NCI-H1105 treated with DMSO at 0.1 percent for 48 hours (cell line): ENCODE measurements around the gene ZNF536.

Source experiments
- DNase-seq: peaks from one replicate; lab custom pipeline; 2025; lab: John Stamatoyannopoulos, UW

Gene ZNF536

GRCh38 chr19:30529876-30530275 lies 157.7 kb downstream of the ZNF536 start:
- DNase-seq, result no peak

DNA sequence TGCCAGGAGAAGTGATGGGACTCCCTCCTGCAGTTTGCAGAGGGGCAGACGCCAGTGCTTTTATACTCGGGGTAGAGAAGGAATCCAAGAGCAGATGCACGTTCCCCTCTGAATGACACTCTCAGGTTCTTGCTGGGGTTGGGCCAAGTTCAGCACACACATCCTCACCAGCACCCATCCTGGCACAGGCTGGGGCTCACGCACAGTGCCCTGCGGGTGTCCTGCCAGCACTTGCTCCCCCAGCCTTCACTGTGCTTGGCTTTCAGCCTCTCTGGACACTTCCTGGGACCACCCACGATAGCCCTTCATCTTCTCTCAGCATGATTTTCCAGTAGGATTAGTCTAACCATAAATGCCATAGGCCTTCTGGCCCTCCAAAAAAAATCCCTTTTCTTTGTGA lies 158.6 kb downstream of the ZNF536 start:
- no peak for DNase-seq

DNA sequence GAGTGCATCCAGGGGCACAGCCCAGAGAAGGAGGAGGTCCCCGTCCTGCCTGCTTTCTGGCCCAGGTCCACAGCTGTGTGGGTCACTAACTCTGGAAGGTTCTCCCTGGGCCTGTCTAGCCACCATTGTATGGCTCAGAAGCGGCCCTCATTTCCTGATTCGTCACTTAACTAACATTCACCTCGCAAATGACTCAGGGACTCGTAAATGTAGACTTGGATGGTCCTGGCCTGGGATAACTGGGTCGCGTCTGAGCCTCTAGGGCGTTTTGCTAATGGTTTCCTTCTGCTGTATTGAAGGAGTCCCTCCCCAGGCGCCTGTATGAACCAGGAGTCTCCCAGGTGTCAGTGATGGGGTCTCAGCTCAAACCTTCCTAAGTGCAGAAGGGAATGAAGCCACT lies 162.8 kb downstream of the ZNF536 start:
- no peak for DNase-seq

DNA sequence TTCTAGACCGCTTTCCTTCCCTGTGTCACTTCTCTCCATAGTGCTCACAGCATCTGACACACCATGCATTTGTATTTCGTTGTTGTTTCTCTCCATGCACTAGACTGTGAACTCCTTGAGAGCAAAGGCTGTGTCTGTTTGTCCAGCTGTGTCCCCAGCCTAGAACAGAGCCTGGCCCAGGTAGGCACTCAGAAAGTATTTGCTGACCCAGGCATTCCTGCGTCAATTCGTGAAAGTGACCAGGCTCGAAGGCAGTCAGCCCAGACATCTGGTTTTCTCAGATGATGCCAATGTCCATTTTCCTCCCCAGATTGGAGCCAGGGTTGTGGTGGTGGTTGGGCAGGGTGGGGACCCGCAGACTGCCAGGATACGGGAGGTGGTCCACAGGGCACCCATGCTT lies 164.8 kb downstream of the ZNF536 start:
- DNase-seq, result no peak

DNA sequence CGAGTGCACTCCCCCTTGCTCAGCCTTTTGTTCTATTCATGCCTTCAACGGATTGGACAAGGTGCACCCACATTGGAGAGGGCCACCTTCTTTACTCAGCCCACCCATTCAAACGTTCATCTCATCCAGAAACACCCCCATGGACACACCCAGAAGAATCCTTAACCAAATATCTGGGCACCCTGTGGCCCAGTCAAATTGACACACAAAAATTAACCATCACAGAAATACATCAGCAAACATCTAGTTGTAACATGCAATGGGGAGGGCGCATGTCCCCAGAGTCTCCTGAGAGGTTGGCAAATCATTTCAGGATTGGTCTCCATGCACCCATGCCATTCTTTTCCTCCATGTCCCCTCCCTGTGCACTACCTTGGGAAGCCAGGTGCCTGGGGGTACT lies 167.1 kb downstream of the ZNF536 start:
- DNase-seq, result no peak

DNA sequence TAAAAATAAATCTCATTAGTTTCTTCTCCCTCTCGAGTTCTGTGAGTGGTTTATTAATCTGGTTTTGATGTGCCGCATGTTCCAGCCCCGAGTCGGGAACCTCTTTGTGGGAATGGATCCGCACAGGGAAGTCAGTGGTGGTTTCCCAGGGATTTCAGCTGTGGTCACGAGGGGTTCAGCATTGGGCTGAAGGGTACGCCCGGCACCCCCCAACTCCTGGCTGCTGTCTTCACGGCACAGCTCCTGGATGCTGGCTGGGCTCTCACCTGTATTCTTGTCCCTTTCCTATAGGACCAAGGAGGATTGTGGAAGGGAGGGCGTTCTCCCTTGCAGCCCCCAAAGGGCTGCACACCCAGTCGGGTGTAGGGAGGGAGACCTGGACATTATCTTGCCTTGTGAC lies 167.8 kb downstream of the ZNF536 start:
- no peak for DNase-seq

DNA sequence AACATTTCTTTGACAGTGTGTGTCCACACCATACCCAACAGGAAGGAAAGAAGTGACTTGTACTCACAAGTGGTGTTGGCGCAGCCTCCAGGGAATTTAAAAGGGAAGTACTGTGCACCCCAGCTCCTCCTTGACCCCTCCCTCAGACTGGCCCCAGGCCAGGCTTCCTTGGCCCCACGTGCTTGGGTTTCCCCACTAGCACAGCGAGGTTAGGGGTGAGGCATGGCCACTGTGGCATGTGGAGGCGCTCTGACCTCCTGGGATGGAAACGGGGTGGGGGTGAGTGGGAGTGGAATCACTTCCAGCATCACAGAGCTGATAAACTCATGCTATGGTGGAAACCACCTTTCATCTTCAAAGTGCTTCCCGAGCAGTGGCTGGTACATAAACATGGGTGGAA lies 168.6 kb downstream of the ZNF536 start:
- DNase-seq, result no peak

DNA sequence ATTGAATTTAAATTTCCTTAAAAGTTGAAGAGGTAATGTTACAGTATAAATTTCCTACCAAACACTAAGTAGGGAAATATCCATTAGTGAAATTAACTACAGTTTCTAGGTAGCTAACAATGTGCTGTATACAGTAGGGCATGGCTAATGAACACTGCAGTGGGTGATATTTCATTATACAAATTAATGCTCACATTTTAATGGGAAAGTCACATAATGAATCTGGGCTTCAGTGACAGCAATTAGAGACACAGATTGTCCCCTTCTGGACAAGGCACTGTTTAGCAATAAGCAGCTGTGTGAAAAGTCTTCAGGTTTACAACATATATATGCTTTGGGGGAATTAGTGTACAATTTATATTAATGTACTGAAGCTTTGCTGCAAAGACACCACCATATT lies 169.4 kb downstream of the ZNF536 start:
- DNase-seq, result peak; percentile 19

GRCh38 chr19:30543243-30543945 lies 171.2 kb downstream of the ZNF536 start:
- DNase-seq, result no peak

GRCh38 chr19:30545752-30546151 lies 173.6 kb downstream of the ZNF536 start:
- no peak for DNase-seq

- DNase-seq, result no peak
These were observed 174.1 kb downstream of the ZNF536 start for GRCh38 chr19:30546332-30546731.

DNA sequence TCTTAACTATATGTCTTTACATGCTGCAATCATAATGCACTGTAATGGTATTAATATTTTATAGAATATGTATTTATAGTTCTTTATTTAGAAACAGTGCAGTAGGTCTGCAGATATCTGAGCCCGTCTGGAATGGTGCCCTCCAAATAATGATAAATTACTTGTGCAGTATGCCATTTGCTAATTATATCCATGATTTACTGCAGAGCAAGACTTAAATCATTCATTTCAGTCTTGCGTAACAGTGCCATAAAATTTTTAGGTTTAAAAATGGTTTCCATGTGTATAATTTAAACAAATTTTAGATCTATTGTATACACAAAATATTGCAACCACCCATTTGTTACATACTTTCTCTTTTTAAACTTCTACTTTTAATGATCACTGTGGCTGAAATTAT lies 175.1 kb downstream of the ZNF536 start:
- no peak for DNase-seq

DNA sequence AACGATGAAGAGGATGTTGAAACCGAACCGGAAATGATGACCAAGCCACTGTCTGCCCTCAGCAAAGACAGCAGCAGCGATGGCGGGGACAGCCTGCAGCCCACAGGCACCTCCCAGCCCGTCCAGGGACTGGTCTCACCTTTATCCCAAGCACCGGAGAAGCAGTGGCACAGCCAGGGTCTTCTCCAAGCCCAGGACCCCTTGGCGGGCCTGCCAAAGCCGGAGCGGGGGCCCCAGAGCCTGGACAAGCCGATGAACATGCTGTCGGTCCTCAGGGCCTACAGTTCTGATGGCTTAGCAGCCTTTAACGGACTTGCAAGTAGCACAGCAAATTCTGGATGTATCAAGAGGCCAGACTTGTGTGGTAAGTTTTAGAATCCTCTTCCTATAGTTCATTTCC lies 177.0 kb downstream of the ZNF536 start:
- no peak for DNase-seq

- no peak for DNase-seq
These were observed 179.1 kb downstream of the ZNF536 start for GRCh38 chr19:30551271-30551670.

DNA sequence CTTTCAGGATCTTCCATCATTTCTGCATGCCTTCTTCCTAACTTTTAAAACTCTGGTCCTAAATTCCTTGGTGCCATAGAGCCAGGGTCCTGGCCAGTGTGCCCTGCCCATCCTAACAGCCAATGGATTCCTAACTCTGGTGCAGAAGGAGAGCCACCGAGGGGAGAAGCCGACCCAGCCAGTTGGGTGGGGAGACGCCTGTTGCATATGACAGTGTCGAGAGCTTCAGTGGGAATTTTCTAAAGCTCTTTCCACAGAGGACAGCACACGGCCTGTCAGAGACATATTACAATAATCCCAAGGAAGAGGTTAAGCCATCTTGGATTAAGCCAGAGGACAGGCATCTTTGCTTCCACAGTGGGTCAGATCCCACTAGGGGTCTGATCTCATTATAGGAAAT lies 180.4 kb downstream of the ZNF536 start:
- DNase-seq, result no peak

- DNase-seq, result no peak
These were observed 183.0 kb downstream of the ZNF536 start for GRCh38 chr19:30555075-30555790.

DNA sequence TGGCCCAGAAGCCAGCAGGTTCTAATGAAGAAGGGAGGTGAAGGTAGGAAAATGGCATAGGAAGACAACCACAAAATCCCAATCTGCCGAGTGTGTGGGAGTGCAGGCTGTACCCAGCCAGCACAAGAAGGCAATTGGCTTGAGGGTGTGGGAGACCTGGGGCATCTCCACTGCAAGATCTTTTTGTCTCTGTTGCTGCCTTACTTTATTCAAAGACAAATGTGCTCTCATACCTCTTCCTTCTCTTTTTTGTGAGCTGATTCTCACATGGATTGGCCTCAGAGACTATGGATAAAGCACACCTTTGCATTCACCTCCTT lies 183.6 kb downstream of the ZNF536 start:
- no peak for DNase-seq

DNA sequence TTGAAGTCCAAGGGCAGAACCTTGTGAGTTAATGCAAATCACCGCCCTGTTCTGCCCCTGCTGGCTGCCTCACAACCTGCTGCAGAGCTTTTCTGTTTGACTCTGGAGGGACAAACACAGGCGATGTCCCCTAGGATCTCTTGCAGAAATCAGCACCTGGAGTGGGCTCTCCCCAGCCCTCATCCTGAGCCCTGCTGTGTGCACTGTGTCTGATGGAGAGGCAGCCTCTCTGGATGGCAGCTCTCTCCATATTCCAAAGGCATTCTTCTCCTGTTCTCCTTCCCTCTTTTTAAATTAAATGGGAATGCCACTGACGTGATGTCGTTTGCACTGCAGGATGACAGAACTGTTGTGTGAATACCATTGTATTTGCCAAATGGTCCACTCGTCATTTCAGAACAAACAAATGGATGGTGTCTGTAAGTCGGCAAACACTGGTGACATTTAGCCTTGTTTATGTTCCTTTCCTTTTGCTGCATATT lies 184.1 kb downstream of the ZNF536 start:
- peak; percentile 22 for DNase-seq

DNA sequence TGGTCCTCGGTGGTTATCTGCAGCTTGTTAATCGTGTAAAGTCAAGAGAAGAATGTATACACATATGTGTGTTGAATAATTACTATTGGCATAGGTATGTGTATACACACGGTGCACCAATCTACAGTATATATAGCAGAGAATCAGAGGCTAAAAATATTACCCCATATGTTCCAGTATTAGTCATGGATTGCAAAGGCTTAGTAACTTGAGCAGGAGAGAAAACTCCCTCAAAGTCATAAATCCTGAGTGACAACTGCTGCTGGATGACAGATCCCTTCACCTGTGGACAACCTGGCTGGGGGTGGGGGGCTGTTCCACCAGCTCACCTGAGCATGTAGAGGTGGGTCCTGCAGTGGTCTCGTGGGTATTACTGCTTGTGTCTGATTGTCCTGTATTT lies 185.0 kb downstream of the ZNF536 start:
- no peak for DNase-seq

DNA sequence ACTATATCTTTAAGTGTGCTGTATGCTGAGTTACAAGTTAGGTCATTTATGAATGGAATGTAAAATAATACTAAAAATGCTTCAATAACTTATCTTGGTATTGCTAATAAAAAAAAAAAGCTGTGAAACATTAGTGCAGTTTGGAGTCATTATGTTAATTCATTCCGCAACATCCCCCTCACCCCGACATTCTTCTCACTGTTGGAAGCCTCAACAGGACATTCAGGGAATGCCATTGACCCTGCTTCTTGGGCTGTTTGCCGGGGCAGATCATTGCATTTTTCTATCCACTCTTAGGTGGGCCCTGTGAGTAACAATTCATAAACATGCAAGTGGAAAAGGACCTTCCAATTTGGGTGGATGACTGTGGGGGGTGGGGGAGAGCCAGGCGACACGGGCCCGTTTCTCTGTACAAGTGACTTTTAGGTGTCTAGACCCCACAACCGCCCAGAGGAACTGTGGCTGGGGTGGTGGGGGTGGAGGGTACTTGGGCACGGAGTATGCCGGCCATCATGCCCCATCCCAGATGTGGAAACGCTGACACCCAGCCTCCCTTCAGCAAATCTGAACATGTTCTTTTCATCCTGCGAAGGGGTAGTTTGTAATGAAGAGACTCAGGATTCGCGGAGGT lies 185.9 kb downstream of the ZNF536 start:
- no peak for DNase-seq

- no peak for DNase-seq
These were observed 186.6 kb downstream of the ZNF536 start for GRCh38 chr19:30558793-30559192.

GRCh38 chr19:30559446-30559845 lies 187.3 kb downstream of the ZNF536 start:
- no peak for DNase-seq

- no peak for DNase-seq
These were observed 190.8 kb downstream of the ZNF536 start for GRCh38 chr19:30562981-30563380.
